Dendritic cell treated with granulocyte-macrophage colony-stimulating factor and Interleukin-4, amounts not matched to agents 40 ng/mL and 50 ng/mL, for 4 days (primary cell): ENCODE data around the gene OR51V1.

Experiments used
- H3K27ac Mint-ChIP-seq: one replicate; pipeline ENCODE4 v1.8.0; 2022; ENCODE audit warnings: mild to moderate bottlenecking, mixed read lengths
- H3K27me3 Mint-ChIP-seq: one replicate; pipeline ENCODE4 v1.8.0; 2022; ENCODE audit warnings: mild to moderate bottlenecking, mixed read lengths
- H3K36me3 Mint-ChIP-seq: one replicate; pipeline ENCODE4 v1.8.0; 2022; ENCODE audit warnings: low read depth, mixed read lengths
- H3K4me1 Mint-ChIP-seq: one replicate; pipeline ENCODE4 v1.8.0; 2022; ENCODE audit warnings: low read depth, mixed read lengths
- H3K4me3 Mint-ChIP-seq: one replicate; pipeline ENCODE4 v1.8.0; 2022; ENCODE audit warnings: mild to moderate bottlenecking, moderate library complexity, mixed read lengths
- H3K9me3 Mint-ChIP-seq: one replicate; pipeline ENCODE4 v1.8.0; 2022; ENCODE audit warnings: mixed read lengths
- intact Hi-C: fragments of 100-400 bp; cut with micrococcal nuclease; formaldehyde crosslinking; loops from one replicate; pipeline ENCODE4 v1.15.0; 2022

The OR51V1 gene

GRCh38 chr11:5238486-5238885, 38.0 kb upstream of the OR51V1 start:
- no peaks in the 10 kb centered on the region for H3K4me1 Mint-ChIP-seq
- H3K27me3 Mint-ChIP-seq = no peaks in the 10 kb centered on the region
- no peak overlapping the region for H3K4me3 Mint-ChIP-seq
- intact Hi-C loops = no loop called here
- H3K27ac Mint-ChIP-seq = no peak overlapping the region
- no peaks in the 10 kb centered on the region for H3K36me3 Mint-ChIP-seq
- no peaks in the 10 kb centered on the region for H3K9me3 Mint-ChIP-seq

GRCh38 chr11:5237420-5237819, 36.9 kb upstream of the OR51V1 start:
- no peaks in the 10 kb centered on the region for H3K9me3 Mint-ChIP-seq
- no peak overlapping the region for H3K4me3 Mint-ChIP-seq
- H3K27me3 Mint-ChIP-seq = no peaks in the 10 kb centered on the region
- no peaks in the 10 kb centered on the region for H3K36me3 Mint-ChIP-seq
- intact Hi-C loops = no loop called here
- no peak overlapping the region for H3K27ac Mint-ChIP-seq
- H3K4me1 Mint-ChIP-seq = no peaks in the 10 kb centered on the region

- Mint-ChIP-seq H3K36me3 (no peaks in the 10 kb centered on the region), H3K9me3 (no peaks in the 10 kb centered on the region), H3K27ac (no peak overlapping the region), H3K4me3 (no peak overlapping the region), H3K4me1 (no peaks in the 10 kb centered on the region), H3K27me3 (no peaks in the 10 kb centered on the region)
- intact Hi-C loops = no loop called here
Observed at GRCh38 chr11:5235364-5236095, 35.0 kb upstream of the OR51V1 start.

GRCh38 chr11:5234381-5234834, 33.9 kb upstream of the OR51V1 start, which contains the start of gene HBD:
HBD (minus strand) TSS chr11:5234483; CDS start chr11:5234433, 50 bp downstream.
- Mint-ChIP-seq H3K4me1 (no peaks in the 10 kb centered on the region), H3K9me3 (no peaks in the 10 kb centered on the region), H3K27ac (no peak within 1 kb of the TSS), H3K27me3 (no peaks in the 10 kb centered on the region), H3K36me3 (no peaks in the 10 kb centered on the region), H3K4me3 (no peak within 1 kb of the TSS)
- intact Hi-C loops = no loop called here

- intact Hi-C loops = no loop called here
- H3K4me3 Mint-ChIP-seq = no peak overlapping the region
- no peaks in the 10 kb centered on the region for H3K36me3 Mint-ChIP-seq
- no peak overlapping the region for H3K27ac Mint-ChIP-seq
- no peaks in the 10 kb centered on the region for H3K27me3 Mint-ChIP-seq
- H3K9me3 Mint-ChIP-seq = no peaks in the 10 kb centered on the region
- H3K4me1 Mint-ChIP-seq = no peaks in the 10 kb centered on the region
Observed at GRCh38 chr11:5233307-5233706, 32.8 kb upstream of the OR51V1 start.

GRCh38 chr11:5232821-5233220, 32.3 kb upstream of the OR51V1 start:
- no peak overlapping the region for H3K27ac Mint-ChIP-seq
- H3K4me3 Mint-ChIP-seq = no peak overlapping the region
- H3K9me3 Mint-ChIP-seq = no peaks in the 10 kb centered on the region
- no peaks in the 10 kb centered on the region for H3K4me1 Mint-ChIP-seq
- no peaks in the 10 kb centered on the region for H3K36me3 Mint-ChIP-seq
- H3K27me3 Mint-ChIP-seq = no peaks in the 10 kb centered on the region
- intact Hi-C loops = no loop called here

GRCh38 chr11:5232176-5232575, 31.7 kb upstream of the OR51V1 start:
- H3K27ac Mint-ChIP-seq = no peak overlapping the region
- no peaks in the 10 kb centered on the region for H3K4me1 Mint-ChIP-seq
- intact Hi-C loops = no loop called here
- H3K9me3 Mint-ChIP-seq = no peaks in the 10 kb centered on the region
- no peaks in the 10 kb centered on the region for H3K27me3 Mint-ChIP-seq
- H3K36me3 Mint-ChIP-seq = no peaks in the 10 kb centered on the region
- no peak overlapping the region for H3K4me3 Mint-ChIP-seq

- H3K4me3 Mint-ChIP-seq = no peak overlapping the region
- no peaks in the 10 kb centered on the region for H3K27me3 Mint-ChIP-seq
- H3K27ac Mint-ChIP-seq = no peak overlapping the region
- no peaks in the 10 kb centered on the region for H3K4me1 Mint-ChIP-seq
- intact Hi-C loops = no loop called here
- H3K36me3 Mint-ChIP-seq = no peaks in the 10 kb centered on the region
- H3K9me3 Mint-ChIP-seq = no peaks in the 10 kb centered on the region
Observed at GRCh38 chr11:5231111-5231510, 30.6 kb upstream of the OR51V1 start.

GRCh38 chr11:5230266-5230665, 29.8 kb upstream of the OR51V1 start:
- no peaks in the 10 kb centered on the region for H3K27me3 Mint-ChIP-seq
- H3K9me3 Mint-ChIP-seq = no peaks in the 10 kb centered on the region
- no peaks in the 10 kb centered on the region for H3K4me1 Mint-ChIP-seq
- H3K4me3 Mint-ChIP-seq = no peak overlapping the region
- no peak overlapping the region for H3K27ac Mint-ChIP-seq
- H3K36me3 Mint-ChIP-seq = no peaks in the 10 kb centered on the region
- intact Hi-C loops = no loop called here

- intact Hi-C loops = no loop called here
- Mint-ChIP-seq H3K36me3 (no peaks in the 10 kb centered on the region), H3K27ac (no peak overlapping the region), H3K4me1 (no peaks in the 10 kb centered on the region), H3K27me3 (no peaks in the 10 kb centered on the region), H3K9me3 (no peaks in the 10 kb centered on the region), H3K4me3 (no peak overlapping the region)
Observed at GRCh38 chr11:5229796-5230195, 29.3 kb upstream of the OR51V1 start.

GRCh38 chr11:5229356-5229755, 28.9 kb upstream of the OR51V1 start:
- Mint-ChIP-seq H3K9me3 (no peaks in the 10 kb centered on the region), H3K4me3 (no peak overlapping the region), H3K36me3 (no peaks in the 10 kb centered on the region), H3K27ac (no peak overlapping the region), H3K4me1 (no peaks in the 10 kb centered on the region), H3K27me3 (no peaks in the 10 kb centered on the region)
- intact Hi-C loops = no loop called here

GRCh38 chr11:5228124-5228523, 27.6 kb upstream of the OR51V1 start:
- intact Hi-C loops = no loop called here
- Mint-ChIP-seq H3K36me3 (no peaks in the 10 kb centered on the region), H3K4me1 (no peaks in the 10 kb centered on the region)

GRCh38 chr11:5227681-5228080, 27.2 kb upstream of the OR51V1 start:
- no peaks in the 10 kb centered on the region for H3K4me1 Mint-ChIP-seq
- no peaks in the 10 kb centered on the region for H3K9me3 Mint-ChIP-seq
- H3K27ac Mint-ChIP-seq = no peak overlapping the region
- no peaks in the 10 kb centered on the region for H3K36me3 Mint-ChIP-seq
- H3K27me3 Mint-ChIP-seq = no peaks in the 10 kb centered on the region
- intact Hi-C loops = no loop called here
- H3K4me3 Mint-ChIP-seq = no peak overlapping the region

More at GRCh38 chr11:5228124-5228523, 27.6 kb upstream of the OR51V1 start:
- no peak overlapping the region for H3K27ac Mint-ChIP-seq
- H3K27me3 Mint-ChIP-seq = no peaks in the 10 kb centered on the region
- no peak overlapping the region for H3K4me3 Mint-ChIP-seq
- H3K9me3 Mint-ChIP-seq = no peaks in the 10 kb centered on the region

- H3K4me3 Mint-ChIP-seq = no peak within 1 kb of the TSS
- intact Hi-C loops = no loop called here
- no peaks in the 10 kb centered on the region for H3K36me3 Mint-ChIP-seq
- no peaks in the 10 kb centered on the region for H3K27me3 Mint-ChIP-seq
- H3K9me3 Mint-ChIP-seq = no peaks in the 10 kb centered on the region
- no peaks in the 10 kb centered on the region for H3K4me1 Mint-ChIP-seq
- H3K27ac Mint-ChIP-seq = no peak within 1 kb of the TSS
Observed at GRCh38 chr11:5226732-5227310, 26.3 kb upstream of the OR51V1 start, which contains the start of gene HBB. HBB (minus strand) TSS chr11:5227071; CDS start chr11:5227021, 50 bp downstream.

- Mint-ChIP-seq H3K4me1 (no peaks in the 10 kb centered on the region), H3K27ac (no peak overlapping the region), H3K27me3 (no peaks in the 10 kb centered on the region), H3K4me3 (no peak overlapping the region), H3K9me3 (peaks cover 13% of the 10 kb centered on the region), H3K36me3 (no peaks in the 10 kb centered on the region)
- intact Hi-C loops = no loop called here
Observed at GRCh38 chr11:5225480-5225871, 25.0 kb upstream of the OR51V1 start.
